HepG2 (cell line): Measurements from ENCODE around the gene SAMD10. TPM values are rescaled to one million over a fixed set of nuclear protein-coding genes. Genes with fewer than 3 reads are reported as not detected.

Experiments used
- ESRRA ChIP-seq: sonication (generic); formaldehyde crosslinking; IDR thresholded peaks from 2 replicates; pipeline ENCODE4 v1.5.1; 2020; ENCODE audit warnings: mild to moderate bottlenecking, low read depth, missing genetic modification reagents
- FOXK1 ChIP-seq: sonication (generic); formaldehyde crosslinking; IDR thresholded peaks from 2 replicates; pipeline ENCODE4 v1.4.0; 2020; ENCODE audit warnings: low read depth, missing genetic modification reagents, borderline replicate concordance
- HCFC1 ChIP-seq: fragments of 150-350 bp; IDR thresholded peaks from 2 replicates; pipeline ENCODE4 v1.6.1; 2014; ENCODE audit warnings: low read depth, low read length
- HOXD1 ChIP-seq: sonication (generic); formaldehyde crosslinking; IDR thresholded peaks from 2 replicates; pipeline ENCODE4 v1.5.0; 2020; ENCODE audit warnings: missing genetic modification reagents
- JARID2 ChIP-seq: sonication (generic); formaldehyde crosslinking; IDR thresholded peaks from 2 replicates; pipeline ENCODE4 v1.8.1; 2023; ENCODE audit warnings: missing genetic modification reagents, inconsistent platforms; ENCODE audit not compliant: insufficient replicate concordance
- PHF21A ChIP-seq: sonication (generic); formaldehyde crosslinking; IDR thresholded peaks from 2 replicates; pipeline ENCODE4 v1.5.0; 2020; ENCODE audit warnings: mild to moderate bottlenecking, missing genetic modification reagents
- POLR2AphosphoS5 ChIP-seq: IDR thresholded peaks from 2 replicates; pipeline ENCODE4 v1.6.1; 2012; ENCODE audit warnings: low read depth, low read length
- SETDB1 ChIP-seq: sonication (generic); formaldehyde crosslinking; IDR thresholded peaks from 2 replicates; pipeline ENCODE4 v1.5.1; 2020; ENCODE audit warnings: missing genetic modification reagents, mild to moderate bottlenecking, borderline replicate concordance
- TCF7 ChIP-seq: sonication (generic); IDR thresholded peaks from 2 replicates; pipeline ENCODE4 v1.6.1; 2016; ENCODE audit warnings: antibody characterized with exemption, low read depth
- ZBTB7B ChIP-seq: sonication (generic); formaldehyde crosslinking; IDR thresholded peaks from 2 replicates; pipeline ENCODE4 v1.4.0; 2020; ENCODE audit warnings: missing genetic modification reagents
- ZFP82 ChIP-seq: sonication (generic); formaldehyde crosslinking; IDR thresholded peaks from 2 replicates; pipeline ENCODE4 v1.5.1; 2020; ENCODE audit warnings: mild to moderate bottlenecking, missing genetic modification reagents, borderline replicate concordance
- ZKSCAN5 ChIP-seq: sonication (generic); formaldehyde crosslinking; IDR thresholded peaks from 2 replicates; pipeline ENCODE4 v1.5.1; 2020; ENCODE audit warnings: mild to moderate bottlenecking, missing genetic modification reagents
- ZNF367 ChIP-seq: sonication (generic); formaldehyde crosslinking; IDR thresholded peaks from 2 replicates; pipeline ENCODE4 v1.4.0; 2020; ENCODE audit warnings: missing genetic modification reagents, borderline replicate concordance
- ZNF564 ChIP-seq: sonication (generic); formaldehyde crosslinking; IDR thresholded peaks from 2 replicates; pipeline ENCODE4 v1.8.1; 2023; ENCODE audit warnings: mild to moderate bottlenecking, missing genetic modification reagents
- ZNF790 ChIP-seq: sonication (generic); formaldehyde crosslinking; IDR thresholded peaks from 2 replicates; pipeline ENCODE4 v1.8.0; 2022; ENCODE audit warnings: missing genetic modification reagents, mild to moderate bottlenecking, borderline replicate concordance
- polyA plus RNA-seq, 8 experiments: library from polyadenylated mRNA; depleted of rRNA in 3 of 8; stranded (reverse) in 7 of 8; unstranded in 1 of 8; fragments of >200 nt; fragmentation: Illumina TruSeq in 4 of 8; extraction: Trizol in 4 of 8; gene quantifications; 2 replicates each; pipeline versions ENCODE4 v1.2.1 to v1.2.3, GENCODE V29; 2011 to 2016; ENCODE audit warnings: low read depth in 4 of 8, missing spikeins in 1 of 8, mixed read lengths in 1 of 8; ENCODE audit not compliant: insufficient read depth in 1 of 8
- total RNA-seq, 5 experiments: library from RNA; depleted of rRNA; stranded (reverse); fragments of >200 nt; fragmentation: Illumina TruSeq; extraction: Trizol; gene quantifications; 2 replicates each; pipeline ENCODE4 v1.2.3, GENCODE V29; 2016; ENCODE audit warnings: low read depth in 1 of 5
- TF ChIP-seq, protein P1 (sequence below): sonication (generic); formaldehyde crosslinking; IDR thresholded peaks from 2 replicates; pipeline ENCODE4 v1.9.0; 2022; ENCODE audit warnings: low read depth, missing genetic modification reagents
- TF ChIP-seq, protein P2 (sequence below): sonication (generic); formaldehyde crosslinking; IDR thresholded peaks from 2 replicates; pipeline ENCODE4 v1.4.0; 2020; ENCODE audit warnings: missing genetic modification reagents
- TF ChIP-seq, protein P3 (sequence below): sonication (generic); formaldehyde crosslinking; conservative IDR thresholded peaks from 2 replicates; pipeline ENCODE4 v1.8.1; 2023; ENCODE audit warnings: missing genetic modification reagents
- TF ChIP-seq, protein P4 (sequence below): sonication (generic); formaldehyde crosslinking; IDR thresholded peaks from 2 replicates; pipeline ENCODE4 v1.5.1; 2020; ENCODE audit warnings: mild to moderate bottlenecking, missing genetic modification reagents, borderline replicate concordance
- TF ChIP-seq, protein P5 (sequence below): sonication (generic); formaldehyde crosslinking; conservative IDR thresholded peaks from 2 replicates; pipeline ENCODE4 v1.4.0; 2020; ENCODE audit warnings: mild to moderate bottlenecking, missing genetic modification reagents, moderate library complexity

Gene SAMD10
- total and polyA plus RNA-seq, 2 of the 13 experiments (the other 11 are each of a cell fraction or from before 2014, with no cell fraction given) = 6.1 to 11.0 TPM

DNA sequence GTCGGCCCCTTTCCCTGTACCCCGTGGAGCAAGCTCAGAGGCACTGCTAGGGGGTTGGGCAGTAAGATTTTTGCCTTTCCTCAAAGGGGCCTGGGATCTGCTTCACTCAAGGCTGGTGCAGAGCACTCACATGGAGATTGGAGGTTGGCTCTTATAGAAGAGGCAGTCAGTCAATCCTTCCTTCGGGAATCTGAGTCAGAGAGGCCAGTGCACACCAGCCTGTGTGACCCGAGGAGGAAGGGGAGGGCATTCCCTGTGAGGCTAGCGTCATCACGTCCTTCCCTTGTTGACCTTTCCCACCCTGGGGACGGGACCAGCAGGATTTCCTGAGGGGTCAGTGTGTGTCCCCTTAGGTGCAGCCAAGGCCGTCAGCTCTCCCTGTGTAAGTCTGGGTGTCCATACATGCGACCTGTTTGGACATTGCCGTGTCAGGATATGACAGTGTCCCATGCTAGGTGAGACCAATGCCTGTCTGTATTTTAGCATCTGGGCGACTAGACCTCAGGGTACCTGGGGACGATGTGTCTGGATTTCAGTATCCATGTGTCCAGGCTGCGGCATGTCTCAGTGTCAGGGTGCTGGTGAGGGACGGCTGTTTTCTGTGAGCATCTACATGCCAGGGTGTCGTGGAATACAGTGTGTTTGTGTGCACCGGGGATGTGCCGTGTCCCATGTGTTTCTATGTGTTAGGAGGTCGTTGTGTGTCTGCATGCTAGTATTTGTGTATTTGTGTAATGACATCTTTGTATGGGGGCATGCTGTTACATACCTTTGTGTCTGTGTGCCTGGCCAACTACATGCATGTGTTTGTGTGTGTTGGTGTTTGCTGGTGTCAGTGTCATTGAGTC lies 6.9 kb downstream of the SAMD10 start (continued):
- TF ChIP-seq ZNF564 (CRISPR knock-in tag) (no peak), TCF7 (no peak), POLR2AphosphoS5 (peak; percentile 5; the same call in 1 of the 2 replicates), ZKSCAN5 (no peak), ZBTB7B (CRISPR knock-in tag) (no peak), ZNF367 (CRISPR knock-in tag) (no peak), HOXD1 (CRISPR knock-in tag) (no peak), HCFC1 (no peak), ZFP82 (CRISPR knock-in tag) (no peak), JARID2 (CRISPR knock-in tag) (no peak), ESRRA (CRISPR knock-in tag) (peak; percentile 76), ZNF790 (no peak), FOXK1 (CRISPR knock-in tag) (peak; percentile 58; the same call in 1 of the 2 replicates), PHF21A (no peak), SETDB1 (no peak)
- TF ChIP-seq, protein P1, sequence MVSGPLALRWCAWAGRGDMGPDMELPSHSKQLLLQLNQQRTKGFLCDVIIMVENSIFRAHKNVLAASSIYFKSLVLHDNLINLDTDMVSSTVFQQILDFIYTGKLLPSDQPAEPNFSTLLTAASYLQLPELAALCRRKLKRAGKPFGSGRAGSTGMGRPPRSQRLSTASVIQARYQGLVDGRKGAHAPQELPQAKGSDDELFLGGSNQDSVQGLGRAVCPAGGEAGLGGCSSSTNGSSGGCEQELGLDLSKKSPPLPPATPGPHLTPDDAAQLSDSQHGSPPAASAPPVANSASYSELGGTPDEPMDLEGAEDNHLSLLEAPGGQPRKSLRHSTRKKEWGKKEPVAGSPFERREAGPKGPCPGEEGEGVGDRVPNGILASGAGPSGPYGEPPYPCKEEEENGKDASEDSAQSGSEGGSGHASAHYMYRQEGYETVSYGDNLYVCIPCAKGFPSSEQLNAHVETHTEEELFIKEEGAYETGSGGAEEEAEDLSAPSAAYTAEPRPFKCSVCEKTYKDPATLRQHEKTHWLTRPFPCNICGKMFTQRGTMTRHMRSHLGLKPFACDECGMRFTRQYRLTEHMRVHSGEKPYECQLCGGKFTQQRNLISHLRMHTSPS (CRISPR knock-in tag) = no peak
- TF ChIP-seq, protein P2, sequence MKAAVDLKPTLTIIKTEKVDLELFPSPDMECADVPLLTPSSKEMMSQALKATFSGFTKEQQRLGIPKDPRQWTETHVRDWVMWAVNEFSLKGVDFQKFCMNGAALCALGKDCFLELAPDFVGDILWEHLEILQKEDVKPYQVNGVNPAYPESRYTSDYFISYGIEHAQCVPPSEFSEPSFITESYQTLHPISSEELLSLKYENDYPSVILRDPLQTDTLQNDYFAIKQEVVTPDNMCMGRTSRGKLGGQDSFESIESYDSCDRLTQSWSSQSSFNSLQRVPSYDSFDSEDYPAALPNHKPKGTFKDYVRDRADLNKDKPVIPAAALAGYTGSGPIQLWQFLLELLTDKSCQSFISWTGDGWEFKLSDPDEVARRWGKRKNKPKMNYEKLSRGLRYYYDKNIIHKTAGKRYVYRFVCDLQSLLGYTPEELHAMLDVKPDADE (CRISPR knock-in tag) = no peak
- TF ChIP-seq, protein P3, sequence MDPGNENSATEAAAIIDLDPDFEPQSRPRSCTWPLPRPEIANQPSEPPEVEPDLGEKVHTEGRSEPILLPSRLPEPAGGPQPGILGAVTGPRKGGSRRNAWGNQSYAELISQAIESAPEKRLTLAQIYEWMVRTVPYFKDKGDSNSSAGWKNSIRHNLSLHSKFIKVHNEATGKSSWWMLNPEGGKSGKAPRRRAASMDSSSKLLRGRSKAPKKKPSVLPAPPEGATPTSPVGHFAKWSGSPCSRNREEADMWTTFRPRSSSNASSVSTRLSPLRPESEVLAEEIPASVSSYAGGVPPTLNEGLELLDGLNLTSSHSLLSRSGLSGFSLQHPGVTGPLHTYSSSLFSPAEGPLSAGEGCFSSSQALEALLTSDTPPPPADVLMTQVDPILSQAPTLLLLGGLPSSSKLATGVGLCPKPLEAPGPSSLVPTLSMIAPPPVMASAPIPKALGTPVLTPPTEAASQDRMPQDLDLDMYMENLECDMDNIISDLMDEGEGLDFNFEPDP = 0 out of 2 replicates have a peak, but pooled peaks have one; percentile 10
- TF ChIP-seq, protein P4, sequence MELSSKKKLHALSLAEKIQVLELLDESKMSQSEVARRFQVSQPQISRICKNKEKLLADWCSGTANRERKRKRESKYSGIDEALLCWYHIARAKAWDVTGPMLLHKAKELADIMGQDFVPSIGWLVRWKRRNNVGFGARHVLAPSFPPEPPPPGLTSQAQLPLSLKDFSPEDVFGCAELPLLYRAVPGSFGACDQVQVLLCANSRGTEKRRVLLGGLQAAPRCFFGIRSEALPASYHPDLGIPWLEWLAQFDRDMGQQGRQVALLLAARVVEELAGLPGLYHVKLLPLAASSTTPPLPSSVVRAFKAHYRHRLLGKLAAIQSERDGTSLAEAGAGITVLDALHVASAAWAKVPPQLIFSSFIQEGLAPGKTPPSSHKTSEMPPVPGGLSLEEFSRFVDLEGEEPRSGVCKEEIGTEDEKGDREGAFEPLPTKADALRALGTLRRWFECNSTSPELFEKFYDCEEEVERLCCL (CRISPR knock-in tag) = no peak
- TF ChIP-seq, protein P5, sequence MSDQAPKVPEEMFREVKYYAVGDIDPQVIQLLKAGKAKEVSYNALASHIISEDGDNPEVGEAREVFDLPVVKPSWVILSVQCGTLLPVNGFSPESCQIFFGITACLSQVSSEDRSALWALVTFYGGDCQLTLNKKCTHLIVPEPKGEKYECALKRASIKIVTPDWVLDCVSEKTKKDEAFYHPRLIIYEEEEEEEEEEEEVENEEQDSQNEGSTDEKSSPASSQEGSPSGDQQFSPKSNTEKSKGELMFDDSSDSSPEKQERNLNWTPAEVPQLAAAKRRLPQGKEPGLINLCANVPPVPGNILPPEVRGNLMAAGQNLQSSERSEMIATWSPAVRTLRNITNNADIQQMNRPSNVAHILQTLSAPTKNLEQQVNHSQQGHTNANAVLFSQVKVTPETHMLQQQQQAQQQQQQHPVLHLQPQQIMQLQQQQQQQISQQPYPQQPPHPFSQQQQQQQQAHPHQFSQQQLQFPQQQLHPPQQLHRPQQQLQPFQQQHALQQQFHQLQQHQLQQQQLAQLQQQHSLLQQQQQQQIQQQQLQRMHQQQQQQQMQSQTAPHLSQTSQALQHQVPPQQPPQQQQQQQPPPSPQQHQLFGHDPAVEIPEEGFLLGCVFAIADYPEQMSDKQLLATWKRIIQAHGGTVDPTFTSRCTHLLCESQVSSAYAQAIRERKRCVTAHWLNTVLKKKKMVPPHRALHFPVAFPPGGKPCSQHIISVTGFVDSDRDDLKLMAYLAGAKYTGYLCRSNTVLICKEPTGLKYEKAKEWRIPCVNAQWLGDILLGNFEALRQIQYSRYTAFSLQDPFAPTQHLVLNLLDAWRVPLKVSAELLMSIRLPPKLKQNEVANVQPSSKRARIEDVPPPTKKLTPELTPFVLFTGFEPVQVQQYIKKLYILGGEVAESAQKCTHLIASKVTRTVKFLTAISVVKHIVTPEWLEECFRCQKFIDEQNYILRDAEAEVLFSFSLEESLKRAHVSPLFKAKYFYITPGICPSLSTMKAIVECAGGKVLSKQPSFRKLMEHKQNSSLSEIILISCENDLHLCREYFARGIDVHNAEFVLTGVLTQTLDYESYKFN (CRISPR knock-in tag) = peak; percentile 32; the same call in 1 of the 2 replicates
